NT2/D1 (cell line): ENCODE data around the gene SLC7A9.
"Not testable (repeated sequence)": the region's sequence is repeated elsewhere in the genome, so short reads cannot be mapped to it uniquely, and the experiment has no call there.

ENCODE experiments used
- DNase-seq: peaks from one replicate; pipeline ENCODE4 v3.0.0-alpha.2; 2011; ENCODE audit warnings: low read depth, low spot score
- H3K27me3 ChIP-seq: 2 replicates; pipeline ENCODE4 v1.6.0; 2011; ENCODE audit warnings: mild to moderate bottlenecking; ENCODE audit not compliant: insufficient read length, insufficient read depth
- H3K36me3 ChIP-seq: 2 replicates; pipeline ENCODE4 v1.6.1; 2011; ENCODE audit warnings: mild to moderate bottlenecking, low read length, mixed read lengths; ENCODE audit not compliant: insufficient read depth, insufficient read length
- H3K4me1 ChIP-seq: 2 replicates; pipeline ENCODE4 v1.5.1; 2011; ENCODE audit not compliant: insufficient read depth, insufficient read length
- H3K4me3 ChIP-seq: 2 replicates; pipeline ENCODE4 v1.5.1; 2011; ENCODE audit warnings: low read depth; ENCODE audit not compliant: insufficient read length
- H3K9ac ChIP-seq: 2 replicates; pipeline ENCODE4 v1.6.0; 2011; ENCODE audit warnings: low read depth; ENCODE audit not compliant: insufficient read length
- H3K9me3 ChIP-seq: 2 replicates; pipeline ENCODE4 v1.5.1; 2011; ENCODE audit warnings: mild to moderate bottlenecking, low read length; ENCODE audit not compliant: insufficient read depth
- SUZ12 ChIP-seq: IDR thresholded peaks from 2 replicates; pipeline ENCODE4 v1.6.1; 2011; ENCODE audit not compliant: insufficient read length, insufficient read depth; ENCODE audit errors: extremely low read depth
- YY1 ChIP-seq: IDR thresholded peaks from 2 replicates; pipeline ENCODE4 v1.6.1; 2011; ENCODE audit not compliant: insufficient read length, insufficient read depth
- ZNF274 ChIP-seq: IDR thresholded peaks from 2 replicates; pipeline ENCODE4 v1.6.1; 2011; ENCODE audit warnings: mild to moderate bottlenecking, low read depth, low read length

SLC7A9 gene

DNA sequence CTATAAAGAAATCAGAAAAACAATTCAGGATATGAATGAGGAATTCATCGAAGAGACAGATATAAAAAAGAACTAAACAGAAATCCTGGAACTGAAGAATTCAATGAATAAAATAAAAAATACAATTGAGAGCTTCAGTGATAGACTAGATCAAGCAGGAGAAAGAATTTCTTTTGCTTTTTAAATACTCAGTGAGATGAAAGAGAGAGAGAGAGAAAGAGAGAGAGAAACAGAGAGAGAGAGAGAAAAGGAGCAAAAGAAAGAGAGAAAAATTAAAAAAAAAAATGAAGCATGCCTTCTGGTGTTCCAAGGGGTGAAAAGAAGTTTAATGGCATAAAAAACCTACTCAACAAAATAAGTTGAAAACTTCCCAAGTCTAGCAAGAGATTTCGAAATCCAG, 22.0 kb upstream of the SLC7A9 start:
- peaks cover 7% of the 10 kb centered on the region for H3K36me3 ChIP-seq
- DNase-seq = no peak
- H3K9me3 ChIP-seq = peaks cover 14% of the 10 kb centered on the region
- no peaks in the 10 kb centered on the region for H3K4me1 ChIP-seq
- TF ChIP-seq SUZ12 = no peak
- no peak for TF ChIP-seq YY1
- TF ChIP-seq ZNF274 = no peak
- no peak overlapping the region for H3K9ac ChIP-seq
- H3K27me3 ChIP-seq = no peaks in the 10 kb centered on the region
- no peak overlapping the region for H3K4me3 ChIP-seq

GRCh38 chr19:32890841-32891240, 21.3 kb upstream of the SLC7A9 start:
- H3K4me1 ChIP-seq = no peaks in the 10 kb centered on the region
- no peaks in the 10 kb centered on the region for H3K27me3 ChIP-seq
- peaks cover 14% of the 10 kb centered on the region for H3K9me3 ChIP-seq
- no peak for DNase-seq
- peaks cover 7% of the 10 kb centered on the region for H3K36me3 ChIP-seq
- no peak overlapping the region for H3K4me3 ChIP-seq
- H3K9ac ChIP-seq = no peak overlapping the region
- TF ChIP-seq SUZ12 (no peak), YY1 (no peak), ZNF274 (no peak)

DNA sequence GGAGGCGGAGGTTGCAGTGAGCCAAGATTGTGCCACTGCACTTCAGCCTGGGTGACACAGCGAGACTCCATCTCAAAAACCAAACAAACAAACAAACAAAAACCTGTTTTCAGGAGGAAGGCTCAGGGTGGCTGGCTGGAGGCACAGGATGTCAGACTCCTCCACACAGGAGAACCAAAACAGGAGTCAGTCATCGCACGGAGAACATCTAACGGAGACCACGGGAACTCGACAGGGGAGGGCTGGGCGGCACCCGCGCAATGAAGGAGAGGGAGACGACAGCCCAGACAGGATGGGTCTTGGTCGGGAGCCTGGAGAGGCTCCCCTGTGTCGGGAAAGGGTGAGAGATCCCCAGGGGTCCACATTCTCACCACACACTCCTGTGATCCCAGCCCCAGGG, 20.8 kb upstream of the SLC7A9 start:
- no peaks in the 10 kb centered on the region for H3K27me3 ChIP-seq
- no peak overlapping the region for H3K9ac ChIP-seq
- DNase-seq = no peak
- peaks cover 14% of the 10 kb centered on the region for H3K9me3 ChIP-seq
- no peak overlapping the region for H3K4me3 ChIP-seq
- H3K4me1 ChIP-seq = no peaks in the 10 kb centered on the region
- TF ChIP-seq SUZ12 = no peak
- TF ChIP-seq ZNF274 = no peak
- TF ChIP-seq YY1 = no peak
- peaks cover 7% of the 10 kb centered on the region for H3K36me3 ChIP-seq

DNA sequence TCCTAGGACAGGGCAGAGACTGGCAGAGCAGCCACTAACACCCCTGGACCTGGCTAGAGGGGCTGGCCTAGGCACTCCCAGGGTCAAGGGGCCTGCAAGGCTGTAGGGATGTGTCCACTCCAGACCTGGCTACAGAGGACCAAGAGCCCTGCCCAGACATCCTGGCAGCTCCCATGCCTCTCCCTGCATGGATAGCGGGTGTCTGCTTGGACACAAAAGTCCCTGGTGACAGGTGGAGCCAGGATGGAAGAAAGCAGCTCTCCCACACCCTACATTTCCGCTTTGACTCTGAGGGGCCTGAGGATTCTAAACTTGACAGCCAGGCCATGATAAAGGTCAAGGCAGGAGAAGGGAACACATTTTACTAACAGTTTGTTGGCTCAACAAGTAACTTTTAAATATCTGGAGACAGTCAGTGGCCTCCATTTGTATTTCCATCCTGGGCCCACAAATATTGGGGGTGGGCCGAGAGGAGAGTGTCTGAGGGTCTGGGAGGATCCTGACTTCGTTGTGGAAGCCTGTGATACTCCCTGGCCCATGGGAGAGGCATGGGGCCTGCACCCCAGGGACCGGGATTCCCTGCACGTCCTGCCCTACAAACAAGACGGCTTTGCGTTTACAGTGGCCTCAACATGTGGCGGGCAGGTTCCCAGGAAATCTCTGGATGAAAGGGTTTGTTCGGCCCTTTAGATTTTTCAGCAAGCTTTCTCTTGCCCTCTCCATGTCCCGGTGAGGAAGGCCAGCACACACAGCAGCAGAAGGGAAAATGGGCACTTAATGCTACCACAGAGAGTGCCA, 19.8 kb upstream of the SLC7A9 start:
- H3K4me1 ChIP-seq = no peaks in the 10 kb centered on the region
- no peak overlapping the region for H3K4me3 ChIP-seq
- peaks cover 14% of the 10 kb centered on the region for H3K9me3 ChIP-seq
- no peak overlapping the region for H3K9ac ChIP-seq
- no peak for DNase-seq
- no peak for TF ChIP-seq YY1
- no peak for TF ChIP-seq SUZ12
- no peak for TF ChIP-seq ZNF274
- peaks cover 7% of the 10 kb centered on the region for H3K36me3 ChIP-seq
- no peaks in the 10 kb centered on the region for H3K27me3 ChIP-seq

DNA sequence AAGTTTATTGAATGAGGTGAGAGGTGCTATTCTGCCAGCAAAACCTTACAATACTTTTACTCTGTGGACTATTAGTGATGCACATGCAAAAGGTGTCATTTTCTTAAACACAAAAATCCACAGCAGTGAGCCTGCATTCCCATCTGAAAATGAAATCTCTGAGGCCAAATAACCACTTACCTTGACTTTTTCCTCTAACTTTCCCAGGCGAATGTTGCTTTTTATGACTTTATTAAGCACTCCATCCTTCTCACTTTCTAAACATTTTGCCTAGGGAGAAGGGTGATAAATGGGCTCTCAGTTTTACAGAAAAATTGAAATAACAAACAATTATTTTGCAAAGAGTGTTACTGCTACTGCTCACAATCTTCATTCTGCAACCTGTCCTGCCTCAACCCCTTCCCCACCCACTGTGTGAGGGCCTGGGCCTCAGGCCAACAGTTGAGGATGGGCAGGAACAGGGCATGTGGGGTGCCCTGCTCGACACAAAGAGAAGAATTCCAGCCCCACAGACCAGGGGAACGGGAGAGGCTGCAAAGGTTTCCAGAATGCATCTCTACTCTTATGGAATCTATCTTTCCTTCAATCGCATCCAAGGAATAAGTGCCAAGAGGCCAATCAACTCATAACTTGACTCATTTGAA, 18.1 kb upstream of the SLC7A9 start:
- no peak for TF ChIP-seq SUZ12
- TF ChIP-seq ZNF274 = no peak
- TF ChIP-seq YY1 = no peak
- Histone ChIP-seq H3K9ac (no peak overlapping the region), H3K36me3 (peaks cover 3% of the 10 kb centered on the region)

GRCh38 chr19:32886241-32886640, 16.7 kb upstream of the SLC7A9 start:
- Histone ChIP-seq H3K36me3 (peaks cover 8% of the 10 kb centered on the region), H3K4me3 (no peak overlapping the region), H3K9ac (no peak overlapping the region), H3K9me3 (no peaks in the 10 kb centered on the region), H3K27me3 (no peaks in the 10 kb centered on the region), H3K4me1 (no peaks in the 10 kb centered on the region)
- no peak for DNase-seq
- TF ChIP-seq SUZ12 = no peak
- no peak for TF ChIP-seq ZNF274
- no peak for TF ChIP-seq YY1

More for the DNA sequence above, 18.1 kb upstream of the SLC7A9 start:
- no peaks in the 10 kb centered on the region for H3K27me3 ChIP-seq
- peaks cover 6% of the 10 kb centered on the region for H3K9me3 ChIP-seq
- no peak overlapping the region for H3K4me3 ChIP-seq
- no peaks in the 10 kb centered on the region for H3K4me1 ChIP-seq
- DNase-seq = no peak

- H3K27me3 ChIP-seq, H3K9ac ChIP-seq: not testable (repeated sequence)
These were observed 15.7 kb upstream of the SLC7A9 start for GRCh38 chr19:32885255-32885654.

More at GRCh38 chr19:32885255-32885654, 15.7 kb upstream of the SLC7A9 start:
- H3K4me3 ChIP-seq, H3K4me1 ChIP-seq, H3K9me3 ChIP-seq, DNase-seq: not testable (repeated sequence)
- peaks cover 13% of the 10 kb centered on the region for H3K36me3 ChIP-seq
